Karpas-422 (cell line): Measurements from ENCODE around the gene DENND6B. TPM values are rescaled to one million over a fixed set of nuclear protein-coding genes. Genes with fewer than 3 reads are reported as not detected.
"Not testable (repeated sequence)": the region's sequence is repeated elsewhere in the genome, so short reads cannot be mapped to it uniquely, and the experiment has no call there.

Source experiments
- DNase-seq: peaks from one replicate; pipeline ENCODE4 v3.0.0-alpha.2; 2015
- H2AFZ ChIP-seq: fragments of 200-600 bp; sonication (generic); 2 replicates; pipeline ENCODE4 v1.6.1; 2014; ENCODE audit warnings: antibody characterized with exemption, low read length, mixed read lengths
- H3K27ac ChIP-seq: fragments of 200-600 bp; sonication (generic); 2 replicates; pipeline ENCODE4 v1.5.1; 2014; ENCODE audit warnings: mild to moderate bottlenecking, low read length, moderate library complexity
- H3K27me3 ChIP-seq: fragments of 200-600 bp; sonication (generic); 2 replicates; pipeline ENCODE4 v1.6.1; 2014; ENCODE audit warnings: low read length, mixed read lengths
- H3K36me3 ChIP-seq: fragments of 200-600 bp; sonication (generic); 2 replicates; pipeline ENCODE4 v1.6.1; 2014; ENCODE audit warnings: low read length, mixed read lengths; ENCODE audit not compliant: insufficient read depth
- H3K4me1 ChIP-seq: fragments of 200-600 bp; sonication (generic); 2 replicates; pipeline ENCODE4 v1.6.1; 2014; ENCODE audit warnings: mild to moderate bottlenecking, low read length, mixed read lengths
- H3K4me2 ChIP-seq: fragments of 200-600 bp; sonication (generic); 2 replicates; pipeline ENCODE4 v1.6.1; 2014; ENCODE audit warnings: low read length, low read depth, mild to moderate bottlenecking; ENCODE audit not compliant: poor library complexity, severe bottlenecking
- H3K4me3 ChIP-seq: fragments of 200-600 bp; sonication (generic); 2 replicates; pipeline ENCODE4 v1.5.1; 2014; ENCODE audit warnings: mild to moderate bottlenecking, antibody characterized with exemption, low read length, mixed read lengths
- H3K79me2 ChIP-seq: fragments of 200-600 bp; sonication (generic); 2 replicates; pipeline ENCODE4 v1.6.1; 2014; ENCODE audit warnings: mild to moderate bottlenecking, low read length, mixed read lengths
- H3K9ac ChIP-seq: fragments of 200-600 bp; sonication (generic); 2 replicates; pipeline ENCODE4 v1.6.0; 2014; ENCODE audit warnings: low read length
- H3K9me2 ChIP-seq: fragments of 200-600 bp; sonication (generic), shearing (Covaris generic); replicated peaks from 2 replicates; pipeline ENCODE4 v1.6.0; 2014; ENCODE audit warnings: mild to moderate bottlenecking, low read length, moderate library complexity; ENCODE audit not compliant: insufficient read depth
- H3K9me3 ChIP-seq: fragments of 300-700, 200-600 bp; sonication (generic); 2 replicates; pipeline ENCODE4 v1.6.1; 2014; ENCODE audit warnings: low read length, mixed read lengths
- H4K20me1 ChIP-seq: fragments of 200-600 bp; sonication (generic); 2 replicates; pipeline ENCODE4 v1.6.1; 2014; ENCODE audit warnings: mild to moderate bottlenecking, antibody characterized with exemption, low read length, low read depth; ENCODE audit not compliant: insufficient read depth
- total RNA-seq: library from RNA; depleted of rRNA; stranded (reverse); fragments of >200 nt; shearing (Covaris generic); gene quantifications from 2 replicates; pipeline ENCODE4 v1.2.3, GENCODE V29; 2014; ENCODE audit warnings: low replicate concordance; rRNA removed

The DENND6B gene
- 0.90 and 2.7 TPM in 2 replicates for total RNA-seq

DNA sequence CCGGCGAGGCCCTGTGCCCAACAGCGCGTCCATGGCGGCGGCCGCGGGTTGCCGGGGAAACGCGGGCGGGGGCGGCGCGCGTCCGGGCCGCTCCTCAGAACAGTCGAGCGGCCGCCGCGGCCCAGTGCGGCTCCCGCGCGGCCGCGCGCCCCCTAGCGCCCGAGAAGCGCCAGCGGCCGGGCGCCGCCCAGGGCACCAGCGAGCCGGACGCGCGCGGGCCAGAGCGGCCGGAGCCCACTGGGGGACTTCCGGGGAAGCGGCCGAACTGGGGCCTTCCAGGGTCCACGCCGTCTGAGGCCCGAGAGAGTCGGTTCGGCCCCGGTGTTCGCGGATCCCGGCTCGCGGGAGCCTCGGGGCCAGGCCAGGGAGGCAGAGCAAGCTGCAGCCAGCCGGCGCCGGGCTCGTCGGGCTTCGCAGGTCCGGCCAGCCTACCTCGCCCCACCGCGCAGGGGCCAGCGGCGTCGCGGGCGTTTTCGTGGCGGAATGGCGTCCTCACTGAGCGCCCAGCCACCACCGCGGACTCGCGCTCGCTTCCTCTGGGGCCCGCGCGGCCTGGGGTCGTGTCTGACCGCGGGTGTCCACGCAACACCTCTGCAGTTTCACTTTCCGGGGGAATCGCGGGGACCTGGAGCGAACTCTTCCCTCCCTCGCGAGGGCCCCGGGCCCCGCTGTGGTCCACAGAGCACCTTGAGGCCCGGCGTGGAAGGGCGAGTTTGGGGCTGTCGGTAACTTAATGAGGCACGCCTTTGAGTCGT, at the start of gene DENND6B:
Gene DENND6B (minus strand): TSS at position 57 of the 755 bp plus-strand sequence. CDS start 24 bp downstream, at position 33.
- H2AFZ ChIP-seq = peak within 1 kb of the TSS; percentile 98
- peak within 1 kb of the TSS; percentile 91 for H3K4me2 ChIP-seq
- H3K4me1 ChIP-seq = peaks cover 12% of the 10 kb centered on the region
- H3K79me2 ChIP-seq = no peaks in the 10 kb centered on the region
- peak within 1 kb of the TSS; percentile 89 for H3K9ac ChIP-seq
- no peaks in the 10 kb centered on the region for H4K20me1 ChIP-seq
- H3K36me3 ChIP-seq = no peaks in the 10 kb centered on the region
- no peaks in the 10 kb centered on the region for H3K27me3 ChIP-seq
- DNase-seq = peak; percentile 89
- H3K27ac ChIP-seq = no peak within 1 kb of the TSS
- peak within 1 kb of the TSS; percentile 86 for H3K4me3 ChIP-seq
- no peaks in the 10 kb centered on the region for H3K9me2 ChIP-seq
- H3K9me3 ChIP-seq = no peaks in the 10 kb centered on the region

DNA sequence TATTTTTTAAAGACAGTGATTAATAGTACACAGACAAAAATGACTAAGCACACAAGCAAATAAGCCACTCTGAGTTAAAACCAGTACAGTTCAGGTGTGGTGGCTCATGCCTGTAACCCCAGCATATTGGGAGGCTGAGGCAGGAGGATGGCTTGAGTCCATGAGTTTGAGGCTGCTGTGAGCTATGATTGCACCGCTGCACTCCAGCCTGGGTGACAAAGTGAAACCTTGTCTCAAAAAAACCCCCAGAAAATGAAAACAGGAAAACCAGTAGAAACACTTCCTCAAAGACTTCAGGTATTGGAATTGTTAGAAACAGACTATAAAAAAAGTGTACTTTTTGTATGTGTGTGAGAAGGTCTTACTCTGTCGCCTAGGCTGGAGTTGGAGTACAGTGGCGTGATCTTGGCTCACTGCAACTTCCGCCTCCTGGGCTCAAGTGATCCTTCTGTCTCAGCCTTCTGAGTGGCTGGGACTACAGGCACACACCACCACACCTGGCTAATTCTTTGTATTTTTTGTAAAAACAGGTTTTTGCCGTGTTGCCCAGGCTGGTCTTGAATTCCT, 49.4 kb upstream of the DENND6B start:
- Histone ChIP-seq H4K20me1 (no peaks in the 10 kb centered on the region), H3K27me3 (no peaks in the 10 kb centered on the region), H3K4me3 (no peak overlapping the region), H3K79me2 (peaks cover 17% of the 10 kb centered on the region), H3K4me1 (no peaks in the 10 kb centered on the region), H3K4me2 (no peak overlapping the region), H3K9ac (no peak overlapping the region), H2AFZ (no peak overlapping the region), H3K9me2 (no peaks in the 10 kb centered on the region), H3K9me3 (no peaks in the 10 kb centered on the region), H3K27ac (no peak overlapping the region), H3K36me3 (peaks cover 27% of the 10 kb centered on the region)
- no peak for DNase-seq

DNA sequence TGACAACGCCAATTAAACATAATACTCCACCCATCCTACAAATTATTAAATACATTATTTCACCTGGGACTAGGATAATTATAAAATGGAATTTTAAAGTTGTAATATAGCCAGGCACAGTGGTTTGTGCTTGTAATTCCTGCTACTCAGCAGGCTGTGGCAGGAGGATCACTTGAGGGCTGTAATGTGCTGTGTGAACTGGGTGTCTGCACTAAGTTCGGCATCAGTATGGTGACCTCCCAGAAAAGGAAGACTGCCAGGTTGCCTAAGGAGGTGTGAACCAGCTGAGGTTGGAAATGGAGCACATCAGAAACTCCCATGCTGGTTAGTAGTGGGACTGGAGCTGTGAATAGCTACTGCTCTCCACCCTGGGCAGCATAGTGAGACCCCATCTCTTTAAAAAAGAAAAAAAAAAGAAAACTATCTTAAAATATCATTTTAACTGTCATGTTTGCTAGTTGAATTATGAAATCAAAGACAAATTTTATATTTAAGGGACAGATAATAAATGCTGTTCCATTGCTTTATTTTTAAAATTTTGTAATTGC, 44.4 kb upstream of the DENND6B start:
- Histone ChIP-seq H3K9ac (no peak overlapping the region), H3K27ac (no peak overlapping the region), H4K20me1 (no peaks in the 10 kb centered on the region), H3K4me1 (no peaks in the 10 kb centered on the region), H2AFZ (no peak overlapping the region), H3K4me2 (no peak overlapping the region), H3K36me3 (peaks cover 31% of the 10 kb centered on the region), H3K79me2 (peaks cover 44% of the 10 kb centered on the region), H3K4me3 (no peak overlapping the region), H3K27me3 (no peaks in the 10 kb centered on the region), H3K9me2 (no peaks in the 10 kb centered on the region), H3K9me3 (no peaks in the 10 kb centered on the region)
- DNase-seq = no peak

DNA sequence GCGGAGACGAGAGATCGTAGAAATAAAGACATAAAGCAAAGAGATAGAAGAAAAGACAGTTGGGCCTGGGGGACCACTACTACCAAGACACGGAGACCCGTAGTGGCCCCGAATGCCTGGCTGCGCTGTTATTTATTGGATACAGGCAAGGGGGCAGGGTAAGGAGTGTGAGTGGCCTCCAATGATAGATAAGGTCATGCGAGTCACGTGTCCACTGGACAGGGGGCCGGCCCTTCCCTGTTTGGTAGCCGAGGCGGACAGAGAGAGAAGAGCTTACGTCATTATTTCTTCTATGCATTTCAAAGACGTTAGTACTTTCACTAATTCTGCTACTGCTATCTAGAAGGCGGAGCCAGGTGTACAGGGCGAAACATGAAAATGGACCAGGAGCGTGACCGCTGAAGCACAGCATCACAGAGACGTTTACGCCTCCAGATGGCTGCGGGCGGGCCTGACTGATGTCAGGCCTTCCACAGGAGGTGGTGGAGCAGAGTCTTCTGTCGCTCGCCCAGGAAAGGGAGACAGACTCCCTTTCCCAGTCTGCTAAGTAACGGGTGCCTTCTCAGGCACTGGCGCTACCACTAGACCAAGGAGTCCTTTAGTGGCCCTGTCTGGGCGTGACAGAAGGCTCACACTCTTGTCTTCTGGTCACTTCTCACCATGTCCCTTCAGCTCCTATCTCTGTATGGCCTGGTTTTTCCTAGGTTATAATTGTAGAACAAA, 41.1 kb upstream of the DENND6B start:
- no peaks in the 10 kb centered on the region for H3K9me2 ChIP-seq
- no peaks in the 10 kb centered on the region for H4K20me1 ChIP-seq
- H3K4me3 ChIP-seq = no peak overlapping the region
- no peaks in the 10 kb centered on the region for H3K4me1 ChIP-seq
- no peaks in the 10 kb centered on the region for H3K27me3 ChIP-seq
- H3K9ac ChIP-seq = no peak overlapping the region
- no peaks in the 10 kb centered on the region for H3K9me3 ChIP-seq
- no peak overlapping the region for H3K27ac ChIP-seq
- peaks cover 60% of the 10 kb centered on the region for H3K79me2 ChIP-seq
- DNase-seq = no peak
- H3K4me2 ChIP-seq = no peak overlapping the region
- peaks cover 13% of the 10 kb centered on the region for H3K36me3 ChIP-seq
- H2AFZ ChIP-seq = no peak overlapping the region

DNA sequence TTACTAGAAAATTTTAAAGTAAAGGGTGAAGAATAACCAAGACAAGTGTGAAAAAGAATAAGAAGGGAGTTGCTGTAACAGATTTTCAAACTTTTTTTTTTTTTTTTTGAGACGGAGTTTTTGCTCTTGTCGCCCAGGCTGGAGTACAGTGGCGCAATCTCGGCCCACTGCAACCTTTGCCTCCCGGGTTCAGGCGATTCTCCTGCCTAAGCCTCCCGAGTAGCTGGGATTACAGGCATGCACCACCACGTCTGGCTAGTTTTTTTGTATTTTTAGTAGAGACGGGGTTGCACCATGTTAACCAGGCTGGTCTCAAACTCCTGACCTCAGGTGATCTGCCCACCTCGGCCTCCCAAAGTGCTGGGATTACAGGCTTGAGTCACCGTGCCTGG, 37.0 kb upstream of the DENND6B start:
- H2AFZ ChIP-seq, H3K9ac ChIP-seq, H3K4me2 ChIP-seq, H3K4me3 ChIP-seq, H4K20me1 ChIP-seq, H3K27ac ChIP-seq, H3K36me3 ChIP-seq, H3K9me2 ChIP-seq, H3K4me1 ChIP-seq, H3K9me3 ChIP-seq, H3K27me3 ChIP-seq, DNase-seq: not testable (repeated sequence)
- peaks cover 90% of the 10 kb centered on the region for H3K79me2 ChIP-seq

GRCh38 chr22:50363166-50363802, 36.5 kb upstream of the DENND6B start:
- Histone ChIP-seq H3K79me2 (peaks cover 92% of the 10 kb centered on the region), H3K36me3 (peaks cover 9% of the 10 kb centered on the region), H3K4me1 (no peaks in the 10 kb centered on the region), H3K9me3 (no peaks in the 10 kb centered on the region), H3K4me3 (no peak overlapping the region), H3K9me2 (no peaks in the 10 kb centered on the region), H3K4me2 (no peak overlapping the region), H3K27me3 (no peaks in the 10 kb centered on the region), H4K20me1 (no peaks in the 10 kb centered on the region), H3K27ac (no peak overlapping the region), H2AFZ (no peak overlapping the region), H3K9ac (no peak overlapping the region)
- DNase-seq = no peak

DNA sequence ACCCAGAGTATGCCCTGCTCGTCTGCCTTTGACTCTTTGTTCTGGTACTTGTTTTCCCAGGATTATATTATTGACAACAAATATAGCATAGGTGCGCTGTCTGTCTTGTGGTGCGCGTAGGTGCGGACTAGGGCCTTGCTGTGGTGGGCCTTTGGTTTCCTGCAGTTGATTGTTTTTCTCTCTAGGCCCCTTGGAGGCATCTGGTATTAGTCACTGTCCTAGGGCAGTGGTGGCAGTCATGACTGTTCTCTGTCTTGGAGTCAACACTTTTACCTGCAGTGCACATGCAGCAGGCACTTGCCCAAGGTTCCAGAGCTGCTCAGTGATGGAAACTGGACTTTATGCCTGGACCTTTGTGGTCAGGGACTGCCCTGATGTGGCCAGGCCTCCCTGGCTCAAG, 34.9 kb upstream of the DENND6B start:
- Histone ChIP-seq H3K4me2 (no peak overlapping the region), H3K9me3 (no peaks in the 10 kb centered on the region), H3K27me3 (no peaks in the 10 kb centered on the region), H3K27ac (no peak overlapping the region), H4K20me1 (no peaks in the 10 kb centered on the region), H3K36me3 (peaks cover 3% of the 10 kb centered on the region), H2AFZ (no peak overlapping the region), H3K4me3 (no peak overlapping the region), H3K9me2 (no peaks in the 10 kb centered on the region), H3K79me2 (peaks cover 94% of the 10 kb centered on the region), H3K4me1 (no peaks in the 10 kb centered on the region), H3K9ac (no peak overlapping the region)
- DNase-seq = no peak

DNA sequence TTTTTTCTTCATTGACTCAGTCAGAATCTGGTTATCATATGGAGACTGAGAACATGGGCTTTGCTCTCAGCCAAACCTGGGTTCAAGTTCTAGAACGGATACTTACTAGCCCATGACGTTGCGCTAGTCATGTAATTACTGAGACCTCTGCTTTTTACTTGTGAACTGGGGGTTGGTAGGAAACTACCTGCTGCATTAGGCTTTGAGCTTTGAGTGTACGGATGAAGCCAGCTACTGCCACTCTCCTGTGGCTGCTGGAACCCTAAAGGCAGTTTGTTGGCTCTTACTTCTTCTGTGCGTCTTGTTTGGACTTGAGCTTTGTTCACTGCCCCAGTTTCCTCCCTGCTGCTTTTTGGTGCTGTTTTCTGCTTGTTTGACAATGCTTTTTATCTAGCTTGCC, 34.4 kb upstream of the DENND6B start:
- H3K4me2 ChIP-seq = no peak overlapping the region
- H3K9me2 ChIP-seq = no peaks in the 10 kb centered on the region
- H4K20me1 ChIP-seq = no peaks in the 10 kb centered on the region
- H3K27me3 ChIP-seq = no peaks in the 10 kb centered on the region
- no peak for DNase-seq
- no peaks in the 10 kb centered on the region for H3K4me1 ChIP-seq
- H3K4me3 ChIP-seq = no peak overlapping the region
- H3K79me2 ChIP-seq = peaks cover 94% of the 10 kb centered on the region
- H3K9me3 ChIP-seq = no peaks in the 10 kb centered on the region
- no peak overlapping the region for H3K9ac ChIP-seq
- H2AFZ ChIP-seq = no peak overlapping the region
- H3K27ac ChIP-seq = no peak overlapping the region
- H3K36me3 ChIP-seq = peaks cover 3% of the 10 kb centered on the region; the same call in 1 of the 2 replicates
